ENCODE results near the gene HTRA3. TPM values are rescaled to one million over a fixed set of nuclear protein-coding genes. Genes with fewer than 3 reads are reported as not detected.

The HTRA3 gene
- total RNA-seq, 4 donors from 2014 or later = 56.1 to 82.2 (median 67.2) TPM

DNA sequence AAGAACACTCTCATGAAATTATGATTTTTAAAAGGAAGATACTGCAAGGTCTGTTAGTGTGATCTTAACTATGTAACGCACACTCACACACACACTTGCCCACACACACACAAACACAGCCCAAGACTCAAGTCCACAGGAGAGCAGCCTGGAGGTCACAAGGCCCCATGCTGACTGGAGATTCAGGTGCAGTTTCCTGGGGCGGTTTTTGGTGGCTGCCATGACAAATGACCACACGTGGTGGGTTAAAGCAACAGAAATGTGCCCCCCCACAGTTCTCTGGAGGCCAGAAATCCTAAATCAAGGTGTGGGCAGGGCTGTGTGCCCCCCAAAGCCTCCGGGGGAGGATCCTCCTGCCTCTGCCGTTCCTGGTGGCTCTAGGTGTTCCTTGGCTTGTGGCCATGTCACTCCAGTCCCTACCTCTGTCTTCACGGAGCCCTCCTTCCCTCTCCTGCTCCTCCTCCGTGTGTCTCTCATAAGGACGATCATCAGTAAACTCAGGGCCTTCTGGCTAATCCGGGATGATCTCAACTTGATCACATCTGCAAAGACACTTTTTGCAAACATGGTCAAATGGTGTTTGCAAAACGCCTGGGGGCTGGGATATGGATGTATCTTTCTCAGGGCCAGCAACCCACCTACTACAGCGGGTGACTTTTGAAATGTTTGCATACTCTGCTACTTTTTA lies 9.7 kb upstream of the HTRA3 start:
- no peak overlapping the region for H3K4me3 ChIP-seq
- no peaks in the 10 kb centered on the region for H3K27me3 ChIP-seq
- intact Hi-C loops (cut with DNase I) = no loop called here
- DNase-seq (ENCODE audit: extremely low spot score) = no peak
- no peaks in the 10 kb centered on the region for H3K9me3 ChIP-seq
- TF ChIP-seq, protein P1, sequence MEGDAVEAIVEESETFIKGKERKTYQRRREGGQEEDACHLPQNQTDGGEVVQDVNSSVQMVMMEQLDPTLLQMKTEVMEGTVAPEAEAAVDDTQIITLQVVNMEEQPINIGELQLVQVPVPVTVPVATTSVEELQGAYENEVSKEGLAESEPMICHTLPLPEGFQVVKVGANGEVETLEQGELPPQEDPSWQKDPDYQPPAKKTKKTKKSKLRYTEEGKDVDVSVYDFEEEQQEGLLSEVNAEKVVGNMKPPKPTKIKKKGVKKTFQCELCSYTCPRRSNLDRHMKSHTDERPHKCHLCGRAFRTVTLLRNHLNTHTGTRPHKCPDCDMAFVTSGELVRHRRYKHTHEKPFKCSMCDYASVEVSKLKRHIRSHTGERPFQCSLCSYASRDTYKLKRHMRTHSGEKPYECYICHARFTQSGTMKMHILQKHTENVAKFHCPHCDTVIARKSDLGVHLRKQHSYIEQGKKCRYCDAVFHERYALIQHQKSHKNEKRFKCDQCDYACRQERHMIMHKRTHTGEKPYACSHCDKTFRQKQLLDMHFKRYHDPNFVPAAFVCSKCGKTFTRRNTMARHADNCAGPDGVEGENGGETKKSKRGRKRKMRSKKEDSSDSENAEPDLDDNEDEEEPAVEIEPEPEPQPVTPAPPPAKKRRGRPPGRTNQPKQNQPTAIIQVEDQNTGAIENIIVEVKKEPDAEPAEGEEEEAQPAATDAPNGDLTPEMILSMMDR (IDR thresholded peaks at IDR 0.05) = no peak
- no peak for TF ChIP-seq POLR2AphosphoS5 (IDR thresholded peaks at IDR 0.05)
- TF ChIP-seq POLR2A (IDR thresholded peaks at IDR 0.05; ENCODE audit: low read depth) = no peak
- TF ChIP-seq EP300 (IDR thresholded peaks at IDR 0.05) = no peak
- WGBS = 85% methylated on average over 10 of the region's 11 CpGs
- peak overlapping the region in 3 of 4 donors; percentile 67 to 81 (median 78) for H3K27ac ChIP-seq (replicated peaks in 1 of 4)
- no peaks in the 10 kb centered on the region for H3K36me3 ChIP-seq
- H3K4me1 ChIP-seq = peaks cover 10 to 27% (median 16%) of the 10 kb centered on the region in 4 donors

DNA sequence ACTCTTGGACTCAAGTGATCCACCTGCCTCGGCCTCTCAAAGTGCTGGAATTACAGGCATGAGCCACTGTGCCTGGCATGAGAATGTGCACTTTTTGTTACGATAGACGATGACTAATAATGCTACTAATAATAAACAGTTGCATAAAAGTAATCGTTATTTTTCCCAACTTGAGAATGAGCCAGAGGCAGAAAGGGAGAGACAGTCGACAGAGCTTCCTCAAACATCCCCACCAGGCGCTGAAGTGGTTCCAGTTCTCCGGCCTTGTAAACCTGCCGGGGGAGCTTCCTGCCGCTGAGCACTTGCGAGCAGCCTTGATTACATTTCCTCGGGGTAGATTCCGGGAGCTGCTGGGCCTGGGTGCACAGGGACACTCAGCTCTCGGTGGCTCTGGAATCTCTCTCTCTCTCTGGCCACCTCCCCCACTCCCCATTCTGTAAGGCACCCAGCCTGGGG lies 8.9 kb upstream of the HTRA3 start:
- intact Hi-C loops (cut with DNase I) = no loop called here
- H3K36me3 ChIP-seq = no peaks in the 10 kb centered on the region
- DNase-seq (ENCODE audit: extremely low spot score) = no peak
- H3K27me3 ChIP-seq = no peaks in the 10 kb centered on the region
- peak overlapping the region; percentile 67 to 81 (median 73) for H3K27ac ChIP-seq (replicated peaks in 1 of 4)
- no peaks in the 10 kb centered on the region for H3K9me3 ChIP-seq
- H3K4me1 ChIP-seq = peaks cover 10 to 24% (median 16%) of the 10 kb centered on the region in 4 donors
- TF ChIP-seq POLR2A (IDR thresholded peaks at IDR 0.05; ENCODE audit: low read depth) = no peak
- no peak for TF ChIP-seq EP300 (IDR thresholded peaks at IDR 0.05)
- TF ChIP-seq, protein P1 (IDR thresholded peaks at IDR 0.05) = no peak
- TF ChIP-seq POLR2AphosphoS5 (IDR thresholded peaks at IDR 0.05) = peak; percentile 22 to 51
- 13% methylated on average over 12 of the region's 13 CpGs for WGBS
- no peak overlapping the region for H3K4me3 ChIP-seq

DNA sequence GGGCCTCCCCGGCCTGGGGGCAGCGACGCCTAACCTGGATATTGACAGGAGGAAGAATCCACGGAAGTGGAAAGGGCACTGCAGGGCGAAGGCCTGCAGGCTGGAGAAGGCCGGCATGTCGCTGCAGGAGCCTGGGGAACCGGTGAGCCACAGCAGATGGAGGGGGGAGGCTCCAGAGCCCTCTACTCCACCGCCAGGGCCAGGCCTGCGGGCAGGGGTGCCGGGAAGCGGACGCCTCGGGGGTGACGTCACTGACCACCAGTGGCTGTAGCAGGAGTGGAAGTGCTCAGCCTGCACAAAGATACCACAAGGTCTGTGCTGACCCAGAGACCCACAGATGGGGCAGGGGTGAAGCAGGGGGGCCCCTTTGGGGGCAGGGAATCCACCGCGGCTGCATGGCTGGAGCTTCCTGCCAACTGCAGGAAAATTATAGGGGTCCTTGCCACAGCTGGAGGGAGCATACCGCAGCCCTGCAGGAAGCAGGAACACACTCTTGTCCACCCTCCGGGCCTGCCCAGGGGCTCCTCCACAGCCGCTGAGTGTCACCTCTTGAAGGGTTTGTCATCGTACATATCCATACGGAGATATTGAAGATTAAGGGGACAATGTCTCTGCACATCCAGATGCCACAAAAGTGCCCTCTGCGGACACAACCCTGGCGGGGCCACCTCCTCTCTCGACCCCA lies 7.6 kb upstream of the HTRA3 start:
- no peaks in the 10 kb centered on the region for H3K9me3 ChIP-seq
- no peak overlapping the region for H3K4me3 ChIP-seq
- no peaks in the 10 kb centered on the region for H3K36me3 ChIP-seq
- H3K4me1 ChIP-seq = peaks cover 16 to 23% (median 21%) of the 10 kb centered on the region in 4 donors
- WGBS = 78% methylated on average over 15 of the region's 25 CpGs
- DNase-seq (ENCODE audit: extremely low spot score) = no peak
- no peaks in the 10 kb centered on the region for H3K27me3 ChIP-seq
- H3K27ac ChIP-seq (replicated peaks in 1 of 4) = peak overlapping the region in 1 of 4 donors; percentile 78
- intact Hi-C loops (cut with DNase I) = no loop called here
- TF ChIP-seq EP300 (IDR thresholded peaks at IDR 0.05) (no peak), POLR2AphosphoS5 (IDR thresholded peaks at IDR 0.05) (no peak), POLR2A (IDR thresholded peaks at IDR 0.05; ENCODE audit: low read depth) (no peak)

DNA sequence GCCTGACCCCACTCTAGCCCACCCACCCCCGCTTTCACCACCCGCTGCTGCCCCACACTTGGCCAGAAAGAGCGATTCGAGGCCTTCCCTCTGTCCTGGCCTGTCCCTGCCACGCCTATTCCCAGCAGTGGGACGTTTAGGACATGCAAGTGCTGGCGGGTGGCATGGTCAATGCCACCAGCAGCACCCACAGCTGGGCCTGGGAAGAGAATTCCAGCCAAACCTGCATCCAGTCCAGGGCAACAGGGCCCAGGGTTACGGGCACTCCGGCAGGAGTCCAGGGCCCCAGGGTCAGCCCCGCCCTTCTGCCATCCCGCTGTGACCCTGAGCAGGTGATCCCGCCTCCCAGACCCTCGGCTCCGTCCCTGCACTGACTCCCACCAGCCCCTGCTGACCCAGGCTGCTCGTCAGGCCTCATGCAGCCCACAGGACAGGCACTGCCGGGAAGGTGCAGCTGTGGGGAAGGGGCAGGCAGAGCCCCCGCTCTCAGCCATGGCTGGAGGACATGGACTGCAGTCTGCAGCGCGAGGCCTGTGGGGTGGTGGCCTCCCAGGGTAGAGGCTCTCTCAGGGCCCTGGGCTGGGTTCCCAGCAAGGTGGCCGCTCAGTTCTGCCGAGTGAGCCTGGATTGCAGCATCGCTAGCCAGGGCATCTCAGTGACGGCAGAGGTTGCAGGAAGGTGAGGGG lies 6.8 kb upstream of the HTRA3 start:
- H3K9me3 ChIP-seq = no peaks in the 10 kb centered on the region
- no peak for TF ChIP-seq POLR2AphosphoS5 (IDR thresholded peaks at IDR 0.05)
- TF ChIP-seq EP300 (IDR thresholded peaks at IDR 0.05) = no peak
- TF ChIP-seq POLR2A (IDR thresholded peaks at IDR 0.05; ENCODE audit: low read depth) = no peak
- TF ChIP-seq, protein P1 (IDR thresholded peaks at IDR 0.05) = no peak
- no peaks in the 10 kb centered on the region for H3K36me3 ChIP-seq
- peaks cover 23 to 30% (median 29%) of the 10 kb centered on the region in 4 donors for H3K4me1 ChIP-seq
- intact Hi-C loops (cut with DNase I) = no loop called here
- H3K27ac ChIP-seq (replicated peaks in 1 of 4) = no peak overlapping the region
- no peak overlapping the region for H3K4me3 ChIP-seq
- no peak for DNase-seq (ENCODE audit: extremely low spot score)
- no peaks in the 10 kb centered on the region for H3K27me3 ChIP-seq
- 88% methylated on average over 19 of the region's 23 CpGs for WGBS

DNA sequence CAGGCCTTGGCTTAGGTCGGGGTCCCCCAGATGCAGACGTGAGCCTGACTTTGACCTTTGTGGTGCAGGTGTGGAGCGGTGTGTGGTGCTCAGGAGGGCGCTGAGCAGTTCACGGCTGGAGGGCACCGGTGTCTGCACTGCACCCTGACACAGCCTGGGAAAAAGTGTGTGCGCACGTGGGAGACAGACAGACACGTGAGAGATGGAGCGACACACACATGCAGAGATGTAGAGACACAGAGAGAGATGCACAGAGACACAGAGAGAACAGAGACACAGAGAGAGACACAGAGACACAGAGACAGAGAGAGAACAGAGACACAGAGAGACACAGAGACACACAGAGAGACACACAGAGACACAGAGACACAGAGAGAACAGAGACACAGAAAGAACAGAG lies 6.2 kb upstream of the HTRA3 start:
- Histone ChIP-seq H3K27ac (replicated peaks in 1 of 4) (no peak overlapping the region), H3K4me3 (no peak overlapping the region), H3K4me1 (peaks cover 23 to 36% (median 31%) of the 10 kb centered on the region in 4 donors), H3K27me3 (no peaks in the 10 kb centered on the region), H3K36me3 (no peaks in the 10 kb centered on the region), H3K9me3 (no peaks in the 10 kb centered on the region)
- 90% methylated on average over 8 of the region's 10 CpGs for WGBS
- intact Hi-C loops (cut with DNase I) = no loop called here
- TF ChIP-seq, protein P1 (IDR thresholded peaks at IDR 0.05) = no peak
- TF ChIP-seq POLR2A (IDR thresholded peaks at IDR 0.05; ENCODE audit: low read depth) (no peak), EP300 (IDR thresholded peaks at IDR 0.05) (no peak), POLR2AphosphoS5 (IDR thresholded peaks at IDR 0.05) (no peak)
- no peak for DNase-seq (ENCODE audit: extremely low spot score)

Measured in esophagus muscularis mucosa (tissue), 4 donors.